HuH-7 (cell line): Measurements from ENCODE around the gene BLOC1S3.
"Not testable (repeated sequence)": the region's sequence is repeated elsewhere in the genome, so short reads cannot be mapped to it uniquely, and the experiment has no call there.

Experiments used
- DNase-seq: peaks from one replicate; pipeline ENCODE4 v3.0.0; 2011; ENCODE audit warnings: low spot score

Gene BLOC1S3

DNA sequence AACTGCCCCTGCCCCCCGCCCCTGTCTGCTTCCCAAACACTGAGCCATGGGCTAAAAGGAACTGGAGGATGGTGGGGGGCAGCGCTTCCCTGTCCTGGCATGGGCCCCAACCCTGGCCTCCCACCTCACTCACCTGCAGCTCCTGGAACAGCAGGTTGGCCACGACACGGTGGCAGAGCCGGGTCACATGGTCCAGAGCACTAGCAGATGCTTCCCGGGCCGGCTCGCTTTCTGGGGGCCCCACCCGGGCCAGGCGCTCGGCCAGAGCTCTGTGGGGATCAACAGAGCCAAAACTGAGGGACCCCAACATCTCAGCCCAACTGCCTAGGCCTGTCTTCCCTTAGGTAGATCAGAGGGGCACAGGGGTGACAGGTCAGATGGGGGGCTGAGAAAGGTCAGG, 46.1 kb downstream of the BLOC1S3 start:
- DNase-seq = no peak

- not testable (repeated sequence) for DNase-seq
Observed at GRCh38 chr19:45229056-45229455, 50.5 kb downstream of the BLOC1S3 start.
